Measurements from ENCODE around the gene RPIA.

DNA sequence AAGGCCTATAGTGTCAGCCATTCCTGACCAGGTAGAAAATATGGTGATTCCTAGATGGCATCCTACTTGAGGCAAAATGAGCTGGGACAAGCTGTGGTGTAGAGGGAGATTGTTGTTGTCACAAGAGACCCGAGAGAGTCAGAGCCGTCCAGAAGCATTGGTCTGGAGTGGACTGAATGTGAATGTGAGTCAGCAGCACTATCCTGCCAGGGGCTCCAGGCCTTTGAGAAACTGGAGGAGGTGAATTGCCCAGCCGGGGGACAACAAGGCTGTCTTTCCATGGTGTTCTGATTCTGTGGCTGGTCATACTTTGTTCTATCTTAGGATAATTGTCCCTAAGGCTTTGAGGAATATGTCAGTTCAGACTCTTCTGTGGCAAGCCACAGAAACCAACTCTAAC is 34.8 kb upstream of the RPIA start:
- TF ChIP-seq CTCF (IDR thresholded peaks at IDR 0.05): no peak
- TF ChIP-seq POLR2A (IDR thresholded peaks at IDR 0.05): no peak
